HS-27A (cell line): ENCODE data around the gene GPR146.
"Not testable (repeated sequence)": the region's sequence is repeated elsewhere in the genome, so short reads cannot be mapped to it uniquely, and the experiment has no call there.

Source experiments
- DNase-seq: peaks from one replicate; pipeline ENCODE4 v3.0.0-alpha.2; 2012; ENCODE audit warnings: low read depth, missing footprints

The GPR146 gene

GRCh38 chr7:1058311-1058710 lies 14.0 kb downstream of the GPR146 start:
- DNase-seq, result no peak

- DNase-seq, result no peak
These were observed 14.5 kb downstream of the GPR146 start for GRCh38 chr7:1058821-1059199.

GRCh38 chr7:1059200-1060091 lies 15.1 kb downstream of the GPR146 start:
- no peak for DNase-seq

GRCh38 chr7:1060315-1061072 lies 16.1 kb downstream of the GPR146 start:
- no peak for DNase-seq

GRCh38 chr7:1061180-1061579 lies 16.8 kb downstream of the GPR146 start:
- no peak for DNase-seq

GRCh38 chr7:1062296-1063294 lies 18.2 kb downstream of the GPR146 start:
- DNase-seq, result no peak

GRCh38 chr7:1063361-1063760 lies 19.0 kb downstream of the GPR146 start:
- DNase-seq, result no peak

GRCh38 chr7:1064581-1064980 lies 20.2 kb downstream of the GPR146 start:
- DNase-seq, result no peak

GRCh38 chr7:1065263-1065584 lies 20.9 kb downstream of the GPR146 start:
- no peak for DNase-seq

- DNase-seq, result no peak
These were observed 21.4 kb downstream of the GPR146 start for GRCh38 chr7:1065585-1066241.

GRCh38 chr7:1066242-1066588 lies 21.9 kb downstream of the GPR146 start:
- DNase-seq, result no peak

GRCh38 chr7:1068013-1068412 lies 23.7 kb downstream of the GPR146 start:
- DNase-seq, result no peak

GRCh38 chr7:1068619-1069018 lies 24.3 kb downstream of the GPR146 start:
- no peak for DNase-seq

GRCh38 chr7:1070544-1071011 lies 26.2 kb downstream of the GPR146 start:
- no peak for DNase-seq

GRCh38 chr7:1071731-1072254 lies 27.4 kb downstream of the GPR146 start:
- DNase-seq, result no peak

GRCh38 chr7:1073142-1073977 lies 29.0 kb downstream of the GPR146 start:
- no peak for DNase-seq

GRCh38 chr7:1074018-1074417 lies 29.7 kb downstream of the GPR146 start:
- DNase-seq, result not testable (repeated sequence)

- no peak for DNase-seq
These were observed 30.5 kb downstream of the GPR146 start for GRCh38 chr7:1074593-1075431.
